Spleen (tissue), 7 donors: ENCODE data around the gene ACTA1.

Source experiments
- POLR2A ChIP-seq, 3 donors: fragments of 450-650 bp; IDR thresholded peaks; one replicate each; pipeline ENCODE4 v1.5.1; 2017; ENCODE audit warnings: antibody characterized with exemption in 3 of 3, mild to moderate bottlenecking in 1 of 3
- POLR2AphosphoS5 ChIP-seq, 3 donors: sonication (generic); formaldehyde crosslinking; IDR thresholded peaks; one replicate each; pipeline ENCODE4 v1.5.1; 2017; ENCODE audit warnings: antibody characterized with exemption in 3 of 3
- TF ChIP-seq, protein P1 (sequence below), 11 experiments: fragments of 200-600 bp in 7 of 11; fragments of 450-650 bp in 4 of 11; sonication (generic) in 4 of 11; IDR thresholded peaks in 8 of 11; conservative IDR thresholded peaks in 3 of 11; 1 replicate in 7 of 11; 2 replicates in 4 of 11; pipeline versions ENCODE4 v1.4.0 to v1.8.0; 2016 to 2021; ENCODE audit warnings: antibody characterized with exemption in 11 of 11, inconsistent platforms in 4 of 11, mild to moderate bottlenecking in 1 of 11
- donor health status: DM: no; HTN: no; CAD: no; lungs with moderate emphysema.
- donor health status: DM: no; HTN: no; CAD: no.
- donor health status: DM: no; HTN: no; CAD: no.

DNA sequence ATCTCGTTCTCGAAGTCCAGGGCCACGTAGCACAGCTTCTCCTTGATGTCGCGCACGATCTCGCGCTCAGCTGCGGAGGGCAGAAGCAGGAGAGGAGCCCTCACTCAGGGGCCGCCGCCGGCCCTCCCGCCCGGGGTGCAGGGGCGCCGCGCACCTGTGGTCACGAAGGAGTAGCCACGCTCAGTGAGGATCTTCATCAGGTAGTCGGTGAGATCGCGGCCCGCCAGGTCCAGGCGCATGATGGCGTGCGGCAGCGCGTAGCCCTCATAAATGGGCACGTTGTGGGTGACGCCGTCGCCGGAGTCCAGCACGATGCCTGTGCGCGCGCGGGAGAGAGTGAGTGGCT lies 1.8 kb downstream of the ACTA1 start:
- TF ChIP-seq, protein P1, sequence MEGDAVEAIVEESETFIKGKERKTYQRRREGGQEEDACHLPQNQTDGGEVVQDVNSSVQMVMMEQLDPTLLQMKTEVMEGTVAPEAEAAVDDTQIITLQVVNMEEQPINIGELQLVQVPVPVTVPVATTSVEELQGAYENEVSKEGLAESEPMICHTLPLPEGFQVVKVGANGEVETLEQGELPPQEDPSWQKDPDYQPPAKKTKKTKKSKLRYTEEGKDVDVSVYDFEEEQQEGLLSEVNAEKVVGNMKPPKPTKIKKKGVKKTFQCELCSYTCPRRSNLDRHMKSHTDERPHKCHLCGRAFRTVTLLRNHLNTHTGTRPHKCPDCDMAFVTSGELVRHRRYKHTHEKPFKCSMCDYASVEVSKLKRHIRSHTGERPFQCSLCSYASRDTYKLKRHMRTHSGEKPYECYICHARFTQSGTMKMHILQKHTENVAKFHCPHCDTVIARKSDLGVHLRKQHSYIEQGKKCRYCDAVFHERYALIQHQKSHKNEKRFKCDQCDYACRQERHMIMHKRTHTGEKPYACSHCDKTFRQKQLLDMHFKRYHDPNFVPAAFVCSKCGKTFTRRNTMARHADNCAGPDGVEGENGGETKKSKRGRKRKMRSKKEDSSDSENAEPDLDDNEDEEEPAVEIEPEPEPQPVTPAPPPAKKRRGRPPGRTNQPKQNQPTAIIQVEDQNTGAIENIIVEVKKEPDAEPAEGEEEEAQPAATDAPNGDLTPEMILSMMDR (IDR thresholded peaks at IDR 0.05 in 8 of 11, conservative IDR thresholded peaks at IDR 0.05 in 3 of 11) = no peak
- no peak for TF ChIP-seq POLR2AphosphoS5 (IDR thresholded peaks at IDR 0.05)
- TF ChIP-seq POLR2A (IDR thresholded peaks at IDR 0.05) = no peak
